RWPE2 (cell line): ENCODE data around the gene BRIP1.
A peak's percentile ranks its signal among the peaks of the same experiment; 100 is the strongest.

Experiments
- ATAC-seq: fragments of 200-7000 bp; cut with Tn5 transposase; 3 replicates; pipeline ENCODE4 v1.9.1; 2021; ENCODE audit warnings: low read depth
- DNase-seq: peaks from one replicate; pipeline ENCODE4 v3.0.0-alpha.2; 2020; ENCODE audit warnings: low spot score
- H3K27ac ChIP-seq: fragments of 450-650 bp; 2 replicates; pipeline ENCODE4 v1.5.1; 2017; ENCODE audit warnings: mild to moderate bottlenecking; ENCODE audit not compliant: poor library complexity, severe bottlenecking
- H3K27me3 ChIP-seq: fragments of 250-450 bp; sonication (Bioruptor Pico); 2 replicates; pipeline ENCODE4 v1.5.1; 2021; ENCODE audit warnings: mild to moderate bottlenecking, moderate library complexity; ENCODE audit not compliant: insufficient read depth, poor library complexity, severe bottlenecking
- H3K36me3 ChIP-seq: fragments of 250-450 bp; sonication (Bioruptor Pico); 2 replicates; pipeline ENCODE4 v1.5.1; 2020; ENCODE audit warnings: low read depth, mild to moderate bottlenecking, moderate library complexity
- H3K4me1 ChIP-seq: fragments of 250-450 bp; sonication (Bioruptor Pico); 2 replicates; pipeline ENCODE4 v1.5.1; 2021; ENCODE audit warnings: mild to moderate bottlenecking, moderate library complexity; ENCODE audit not compliant: insufficient read depth, poor library complexity, severe bottlenecking
- H3K4me3 ChIP-seq: fragments of 250-450 bp; sonication (Bioruptor Pico); 2 replicates; pipeline ENCODE4 v1.5.1; 2021; ENCODE audit warnings: mild to moderate bottlenecking, moderate library complexity; ENCODE audit not compliant: severe bottlenecking
- H3K9me3 ChIP-seq: fragments of 250-450 bp; sonication (Bioruptor Pico); 2 replicates; pipeline ENCODE4 v1.5.1; 2021; ENCODE audit warnings: mild to moderate bottlenecking, moderate library complexity; ENCODE audit not compliant: severe bottlenecking
- TF ChIP-seq, protein P1 (sequence below): fragments of 450-650 bp; IDR thresholded peaks from one replicate; pipeline ENCODE4 v1.5.1; 2017; ENCODE audit warnings: mild to moderate bottlenecking, moderate library complexity; ENCODE audit not compliant: poor library complexity, severe bottlenecking

The BRIP1 gene

DNA sequence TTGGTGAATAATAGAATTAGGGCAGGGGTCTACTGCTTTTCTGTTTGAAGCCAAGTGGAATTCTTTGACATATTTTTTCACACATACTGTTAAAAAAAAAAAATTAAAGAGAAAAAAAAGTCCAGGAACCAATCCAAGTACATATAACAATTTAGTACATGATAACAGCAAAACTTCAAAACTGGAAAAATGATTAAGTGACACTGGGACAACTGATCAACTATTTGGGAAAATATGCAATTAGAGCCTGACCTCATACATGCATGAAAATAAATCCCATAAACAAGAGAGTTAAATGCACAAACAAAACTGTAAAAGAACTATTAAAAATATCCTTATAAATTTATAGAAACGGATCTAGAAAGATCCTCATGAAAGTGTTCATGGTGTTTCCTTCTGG is 27.7 kb downstream of the BRIP1 start:
- ATAC-seq (no peak), DNase-seq (no peak)
- peaks cover 12% of the 10 kb centered on the region for H3K4me1 ChIP-seq
- H3K27me3 ChIP-seq = no peaks in the 10 kb centered on the region
- TF ChIP-seq, protein P1, sequence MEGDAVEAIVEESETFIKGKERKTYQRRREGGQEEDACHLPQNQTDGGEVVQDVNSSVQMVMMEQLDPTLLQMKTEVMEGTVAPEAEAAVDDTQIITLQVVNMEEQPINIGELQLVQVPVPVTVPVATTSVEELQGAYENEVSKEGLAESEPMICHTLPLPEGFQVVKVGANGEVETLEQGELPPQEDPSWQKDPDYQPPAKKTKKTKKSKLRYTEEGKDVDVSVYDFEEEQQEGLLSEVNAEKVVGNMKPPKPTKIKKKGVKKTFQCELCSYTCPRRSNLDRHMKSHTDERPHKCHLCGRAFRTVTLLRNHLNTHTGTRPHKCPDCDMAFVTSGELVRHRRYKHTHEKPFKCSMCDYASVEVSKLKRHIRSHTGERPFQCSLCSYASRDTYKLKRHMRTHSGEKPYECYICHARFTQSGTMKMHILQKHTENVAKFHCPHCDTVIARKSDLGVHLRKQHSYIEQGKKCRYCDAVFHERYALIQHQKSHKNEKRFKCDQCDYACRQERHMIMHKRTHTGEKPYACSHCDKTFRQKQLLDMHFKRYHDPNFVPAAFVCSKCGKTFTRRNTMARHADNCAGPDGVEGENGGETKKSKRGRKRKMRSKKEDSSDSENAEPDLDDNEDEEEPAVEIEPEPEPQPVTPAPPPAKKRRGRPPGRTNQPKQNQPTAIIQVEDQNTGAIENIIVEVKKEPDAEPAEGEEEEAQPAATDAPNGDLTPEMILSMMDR = no peak
- H3K36me3 ChIP-seq = peaks cover 73% of the 10 kb centered on the region
- no peak overlapping the region for H3K4me3 ChIP-seq
- no peaks in the 10 kb centered on the region for H3K9me3 ChIP-seq
- no peak overlapping the region for H3K27ac ChIP-seq

DNA sequence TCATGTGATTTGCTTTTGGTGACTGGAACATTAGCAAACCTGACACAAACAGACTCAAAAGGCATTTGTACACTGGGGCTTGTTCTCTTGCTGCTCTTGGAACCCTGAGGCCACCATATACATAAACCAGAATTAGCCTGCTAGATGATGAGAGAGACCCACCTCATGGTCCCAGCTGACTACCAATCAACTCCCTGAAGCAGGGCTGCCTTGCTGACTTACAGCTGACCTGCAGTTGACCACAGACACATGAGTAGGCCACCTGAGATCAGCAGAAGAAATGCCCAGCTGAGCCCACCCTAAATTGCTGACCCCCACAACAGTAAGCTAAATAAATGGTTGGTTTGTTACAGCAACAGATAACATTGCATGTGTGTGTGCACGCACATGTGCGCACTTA is 28.7 kb downstream of the BRIP1 start:
- ATAC-seq = no peak
- TF ChIP-seq, protein P1 = no peak
- Histone ChIP-seq H3K4me1 (peaks cover 12% of the 10 kb centered on the region), H3K9me3 (no peaks in the 10 kb centered on the region), H3K4me3 (no peak overlapping the region), H3K36me3 (peaks cover 65% of the 10 kb centered on the region), H3K27me3 (no peaks in the 10 kb centered on the region), H3K27ac (peak overlapping the region; percentile 52)
- DNase-seq = no peak

DNA sequence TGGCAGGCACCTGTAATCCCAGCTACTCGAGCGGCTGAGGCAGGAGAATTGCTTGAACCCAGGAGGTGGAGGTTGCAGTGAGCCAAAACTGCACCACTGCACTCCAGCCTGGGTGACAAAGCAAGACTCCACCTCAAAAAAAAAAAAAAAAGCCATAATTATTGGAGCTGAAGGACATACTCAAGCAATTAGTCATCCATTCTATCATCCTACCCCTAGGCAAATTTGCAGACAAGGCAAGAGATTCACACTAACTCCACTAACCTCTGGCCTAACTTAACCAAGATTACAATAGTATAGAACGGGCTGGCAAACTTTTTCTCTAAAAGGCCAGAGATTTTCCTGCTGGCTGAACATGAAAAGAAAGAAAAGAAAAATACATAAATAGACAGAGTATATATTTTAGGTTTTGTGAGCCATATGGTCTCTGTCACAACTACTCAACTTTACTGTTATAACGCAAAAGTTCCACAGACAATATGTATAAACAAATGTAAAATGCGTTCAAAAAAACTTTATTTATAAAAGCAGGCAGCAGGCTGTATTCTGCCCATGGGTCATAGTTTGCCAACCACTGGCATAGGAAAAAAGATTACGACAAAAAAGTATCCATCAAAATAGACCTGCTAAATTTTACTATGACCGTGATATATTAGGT is 29.7 kb downstream of the BRIP1 start:
- peaks cover 12% of the 10 kb centered on the region for H3K4me1 ChIP-seq
- DNase-seq = no peak
- no peaks in the 10 kb centered on the region for H3K27me3 ChIP-seq
- TF ChIP-seq, protein P1 = no peak
- H3K36me3 ChIP-seq = peaks cover 64% of the 10 kb centered on the region
- no peak overlapping the region for H3K4me3 ChIP-seq
- H3K27ac ChIP-seq = peak overlapping the region; percentile 52
- H3K9me3 ChIP-seq = no peaks in the 10 kb centered on the region
- peak; percentile 98 for ATAC-seq

DNA sequence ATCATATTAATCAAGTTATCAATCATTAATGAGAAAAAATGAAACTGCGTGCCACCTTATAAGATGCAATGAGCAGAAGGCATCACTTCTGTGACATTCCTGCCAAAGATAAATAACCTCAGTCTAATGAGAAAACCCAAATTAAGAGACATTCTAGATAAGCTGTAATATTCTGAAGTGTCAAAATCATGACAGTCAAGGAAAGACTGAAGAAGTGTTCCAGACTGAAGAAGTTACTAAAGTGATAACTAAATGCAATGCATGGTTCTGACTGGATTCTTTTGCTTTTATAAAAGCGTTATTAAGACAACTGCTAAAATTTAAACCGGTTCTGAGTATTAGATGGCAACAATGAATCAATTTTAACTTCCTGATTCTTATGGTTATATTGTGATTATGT is 30.9 kb downstream of the BRIP1 start:
- Histone ChIP-seq H3K4me1 (peaks cover 12% of the 10 kb centered on the region), H3K27ac (no peak overlapping the region), H3K27me3 (no peaks in the 10 kb centered on the region), H3K9me3 (no peaks in the 10 kb centered on the region), H3K36me3 (peaks cover 69% of the 10 kb centered on the region), H3K4me3 (no peak overlapping the region)
- DNase-seq (no peak), ATAC-seq (no peak)
- TF ChIP-seq, protein P1 = no peak

DNA sequence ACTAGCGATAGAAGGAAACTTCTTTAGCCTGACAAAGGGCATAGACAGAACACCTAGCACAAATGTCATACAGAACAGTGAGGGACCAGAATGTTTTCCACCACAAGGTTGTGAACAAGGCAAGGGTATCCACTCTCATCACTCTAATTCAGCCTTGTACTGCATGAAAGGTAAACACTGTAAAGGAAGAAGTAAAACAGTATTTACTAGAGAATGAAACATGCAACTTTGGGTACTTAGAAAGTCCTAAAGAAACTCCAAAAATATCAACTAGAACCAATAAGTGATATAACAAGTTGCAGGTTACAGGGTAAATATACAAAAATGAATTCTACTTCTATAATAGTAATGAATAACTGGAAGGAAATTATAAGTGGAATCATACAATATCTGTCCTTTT is 32.2 kb downstream of the BRIP1 start:
- Histone ChIP-seq H3K36me3 (peaks cover 58% of the 10 kb centered on the region), H3K4me1 (peaks cover 12% of the 10 kb centered on the region), H3K9me3 (no peaks in the 10 kb centered on the region), H3K27ac (no peak overlapping the region), H3K4me3 (no peak overlapping the region), H3K27me3 (no peaks in the 10 kb centered on the region)
- DNase-seq (no peak), ATAC-seq (no peak)
- TF ChIP-seq, protein P1 = no peak
